Liver (tissue), 9 donors: ENCODE results near the gene RAET1G. TPM values are rescaled to one million over a fixed set of nuclear protein-coding genes. Genes with fewer than 3 reads are reported as not detected.

Experiments used
- DNase-seq: peaks from one replicate; pipeline ENCODE4 v3.0.0-alpha.2; 2017; ENCODE audit warnings: low spot score
- H3K27ac ChIP-seq, 2 donors: one replicate each; pipeline ENCODE4 v1.7.0; 2013; ENCODE audit warnings: inconsistent platforms in 2 of 2, low read length in 2 of 2, control low read depth in 1 of 2, low read depth in 1 of 2, mild to moderate bottlenecking in 1 of 2
- H3K27me3 ChIP-seq, 4 donors: one replicate each; pipeline versions ENCODE4 v1.6.1 to v1.7.0; 2013; ENCODE audit warnings: low read length in 3 of 4, inconsistent platforms in 1 of 4, mild to moderate bottlenecking in 1 of 4, moderate library complexity in 1 of 4; ENCODE audit not compliant: control insufficient read depth in 4 of 4, insufficient read depth in 4 of 4
- H3K36me3 ChIP-seq, 4 donors: one replicate each; pipeline versions ENCODE4 v1.6.1 to v1.7.0; 2013; ENCODE audit warnings: low read length in 3 of 4, mild to moderate bottlenecking in 3 of 4, low read depth in 1 of 4, moderate library complexity in 1 of 4; ENCODE audit not compliant: control insufficient read depth in 4 of 4, insufficient read depth in 3 of 4
- H3K4me1 ChIP-seq, 4 donors: one replicate each; pipeline versions ENCODE4 v1.6.1 to v1.7.0; 2013; ENCODE audit warnings: low read length in 3 of 4, mild to moderate bottlenecking in 3 of 4, moderate library complexity in 1 of 4; ENCODE audit not compliant: control insufficient read depth in 4 of 4, insufficient read depth in 4 of 4
- H3K4me3 ChIP-seq, 3 donors: one replicate each; pipeline versions ENCODE4 v1.6.1 to v1.7.0; 2013; ENCODE audit warnings: low read length in 3 of 3, control low read depth in 1 of 3, low read depth in 1 of 3, mild to moderate bottlenecking in 1 of 3
- H3K9ac ChIP-seq, 2 donors: one replicate each; pipeline ENCODE4 v1.7.0; 2013; ENCODE audit warnings: low read length in 2 of 2, mild to moderate bottlenecking in 2 of 2, moderate library complexity in 2 of 2, control low read depth in 1 of 2, low read depth in 1 of 2
- H3K9me3 ChIP-seq, 4 donors: one replicate each; pipeline versions ENCODE4 v1.6.1 to v1.7.0; 2013; ENCODE audit warnings: low read length in 3 of 4; ENCODE audit not compliant: control insufficient read depth in 4 of 4
- ATF3 ChIP-seq: IDR thresholded peaks from 2 replicates; pipeline ENCODE4 v1.6.1; 2016; ENCODE audit warnings: antibody characterized with exemption
- EGR1 ChIP-seq, 2 donors: IDR thresholded peaks; 2 replicates each; pipeline ENCODE4 v1.6.1; 2016 to 2018; ENCODE audit warnings: antibody characterized with exemption in 2 of 2, low read depth in 2 of 2
- FOXA2 ChIP-seq: IDR thresholded peaks from 2 replicates; pipeline ENCODE4 v1.6.1; 2016; ENCODE audit warnings: antibody characterized with exemption
- GABPA ChIP-seq, 2 donors: IDR thresholded peaks in 1 of 2; conservative IDR thresholded peaks in 1 of 2; 2 replicates each; pipeline ENCODE4 v1.6.1; 2016; ENCODE audit warnings: antibody characterized with exemption in 2 of 2, mild to moderate bottlenecking in 1 of 2, moderate library complexity in 1 of 2
- HNF4A ChIP-seq, 2 donors: conservative IDR thresholded peaks; 2 replicates each; pipeline ENCODE4 v1.6.1; 2016; ENCODE audit warnings: antibody characterized with exemption in 2 of 2, mild to moderate bottlenecking in 2 of 2
- HNF4G ChIP-seq: IDR thresholded peaks from 2 replicates; pipeline ENCODE4 v1.6.1; 2016; ENCODE audit warnings: antibody characterized with exemption
- JUND ChIP-seq, 2 donors: IDR thresholded peaks; 2 replicates each; pipeline ENCODE4 v1.6.1; 2016; ENCODE audit warnings: antibody characterized with exemption in 2 of 2
- NR2F2 ChIP-seq: IDR thresholded peaks from 2 replicates; pipeline ENCODE4 v1.6.1; 2016; ENCODE audit warnings: antibody characterized with exemption
- RAD21 ChIP-seq, 2 donors: IDR thresholded peaks; 2 replicates each; pipeline ENCODE4 v1.6.1; 2016; ENCODE audit warnings: antibody characterized with exemption in 2 of 2, mild to moderate bottlenecking in 2 of 2
- REST ChIP-seq: IDR thresholded peaks from 2 replicates; pipeline ENCODE4 v1.6.1; 2016; ENCODE audit warnings: antibody characterized with exemption, mild to moderate bottlenecking
- RXRA ChIP-seq, 2 donors: IDR thresholded peaks; 2 replicates each; pipeline ENCODE4 v1.6.1; 2017 to 2018; ENCODE audit warnings: antibody characterized with exemption in 2 of 2, mild to moderate bottlenecking in 1 of 2
- TAF1 ChIP-seq: conservative IDR thresholded peaks from 2 replicates; pipeline ENCODE4 v1.6.1; 2016; ENCODE audit warnings: antibody characterized with exemption, mild to moderate bottlenecking
- YY1 ChIP-seq: IDR thresholded peaks from 2 replicates; pipeline ENCODE4 v1.6.1; 2016; ENCODE audit warnings: antibody characterized with exemption, mild to moderate bottlenecking
- WGBS: extraction: QIAGEN DNeasy Blood & Tissue Kit; methylation state at CpG from one replicate; pipeline ENCODE4 v1.1.7; 2013; 5-methylcytosine and 5-hydroxymethylcytosine counted together
- polyA plus RNA-seq, 2 donors: library from polyadenylated mRNA; stranded (reverse) in 1 of 2; unstranded in 1 of 2; fragments of 200-250 nt in 1 of 2; fragments of >200 nt in 1 of 2; fragmentation: Nextera tagmentation in 1 of 2; extraction: Ambion mirVana in 1 of 2; gene quantifications; one replicate each; pipeline versions ENCODE4 v1.2.1 to v1.2.3, GENCODE V29; 2013 to 2015
- total RNA-seq, 2 donors: library from RNA; depleted of rRNA; stranded (reverse); fragments of >200 nt; gene quantifications; one replicate each; pipeline ENCODE4 v1.2.3, GENCODE V29; 2014
- TF ChIP-seq, protein P1 (sequence below): fragments of 150-350 bp; IDR thresholded peaks from 2 replicates; pipeline ENCODE4 v1.5.1; 2017; ENCODE audit warnings: improper control_type of control experiment, low read depth, low read length; ENCODE audit not compliant: missing input control
- TF ChIP-seq, protein P2 (sequence below): IDR thresholded peaks from 2 replicates; pipeline ENCODE4 v1.6.1; 2016; ENCODE audit warnings: antibody characterized with exemption
- donor health status: healthy.
- donor health status: healthy.
- donor health status: healthy.
- donor health status: healthy.
- donor health status: healthy.

The RAET1G gene
- total and polyA plus RNA-seq, 4 donors: not detected

DNA sequence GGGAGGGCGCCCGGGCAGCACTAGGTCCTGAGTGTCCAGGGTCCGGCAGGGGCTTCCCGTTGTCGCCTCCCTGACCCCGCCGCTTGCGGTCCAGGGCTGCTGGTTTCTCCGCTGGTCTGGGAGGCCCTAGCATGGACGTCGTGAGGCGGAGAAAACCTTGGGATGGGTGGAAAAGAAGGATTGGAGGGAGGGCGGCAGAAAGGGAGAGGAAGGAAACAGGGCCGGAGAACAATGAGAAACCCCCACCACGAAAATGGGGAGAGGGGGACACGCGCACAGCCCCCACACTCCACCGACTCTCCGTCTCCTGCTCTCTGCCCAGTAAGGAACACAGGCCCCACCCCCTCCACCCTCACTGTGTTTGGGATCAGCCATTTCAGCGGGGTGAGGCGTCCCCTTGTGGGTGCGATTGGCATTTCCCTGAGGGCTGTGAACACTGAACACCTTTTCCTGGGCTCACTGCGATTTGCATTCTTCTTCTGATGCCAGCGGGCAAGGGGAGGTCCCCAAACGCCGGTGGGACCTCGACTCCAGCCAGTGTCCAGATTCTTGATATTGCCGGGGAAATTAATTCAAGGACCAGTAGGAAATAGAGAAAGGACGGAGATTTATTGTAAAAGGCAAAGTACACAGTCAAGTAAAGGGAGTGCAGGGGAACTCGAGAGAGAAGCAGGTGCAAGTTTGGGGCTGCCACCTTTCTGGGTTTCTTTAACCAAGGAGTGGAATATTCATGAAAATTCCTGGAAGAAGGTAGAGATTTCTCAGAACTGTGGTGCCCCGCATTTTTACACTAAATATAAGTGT lies 3.3 kb upstream of the RAET1G start:
- 3% methylated on average over 31 of the region's 31 CpGs for WGBS
- peak; percentile 50 for TF ChIP-seq YY1
- TF ChIP-seq, protein P1, sequence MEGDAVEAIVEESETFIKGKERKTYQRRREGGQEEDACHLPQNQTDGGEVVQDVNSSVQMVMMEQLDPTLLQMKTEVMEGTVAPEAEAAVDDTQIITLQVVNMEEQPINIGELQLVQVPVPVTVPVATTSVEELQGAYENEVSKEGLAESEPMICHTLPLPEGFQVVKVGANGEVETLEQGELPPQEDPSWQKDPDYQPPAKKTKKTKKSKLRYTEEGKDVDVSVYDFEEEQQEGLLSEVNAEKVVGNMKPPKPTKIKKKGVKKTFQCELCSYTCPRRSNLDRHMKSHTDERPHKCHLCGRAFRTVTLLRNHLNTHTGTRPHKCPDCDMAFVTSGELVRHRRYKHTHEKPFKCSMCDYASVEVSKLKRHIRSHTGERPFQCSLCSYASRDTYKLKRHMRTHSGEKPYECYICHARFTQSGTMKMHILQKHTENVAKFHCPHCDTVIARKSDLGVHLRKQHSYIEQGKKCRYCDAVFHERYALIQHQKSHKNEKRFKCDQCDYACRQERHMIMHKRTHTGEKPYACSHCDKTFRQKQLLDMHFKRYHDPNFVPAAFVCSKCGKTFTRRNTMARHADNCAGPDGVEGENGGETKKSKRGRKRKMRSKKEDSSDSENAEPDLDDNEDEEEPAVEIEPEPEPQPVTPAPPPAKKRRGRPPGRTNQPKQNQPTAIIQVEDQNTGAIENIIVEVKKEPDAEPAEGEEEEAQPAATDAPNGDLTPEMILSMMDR: peak; percentile 98
- TF ChIP-seq RAD21 (IDR thresholded peaks at IDR 0.05): peak; percentile 97
- TF ChIP-seq REST: no peak
- H3K27me3 ChIP-seq: peaks cover 0 to 9% (median 2%) of the 10 kb centered on the region in 4 donors
- H3K27ac ChIP-seq: no peak overlapping the region
- peaks cover 0 to 23% (median 15%) of the 10 kb centered on the region in 4 donors for H3K4me1 ChIP-seq
- DNase-seq: peak; percentile 87
- peak overlapping the region; percentile 53 to 63 (median 61) for H3K4me3 ChIP-seq
- H3K9ac ChIP-seq: peak overlapping the region in 1 of 2 donors; percentile 33
- H3K9me3 ChIP-seq: no peaks in the 10 kb centered on the region
- no peaks in the 10 kb centered on the region for H3K36me3 ChIP-seq

GRCh38 chr6:149925253-149925973 lies 2.5 kb upstream of the RAET1G start:
- H3K9ac ChIP-seq: peak overlapping the region in 1 of 2 donors; percentile 33
- no peaks in the 10 kb centered on the region for H3K9me3 ChIP-seq
- H3K4me3 ChIP-seq: peak overlapping the region; percentile 53 to 63 (median 61)
- peaks cover 0 to 23% (median 15%) of the 10 kb centered on the region in 4 donors for H3K4me1 ChIP-seq
- H3K27me3 ChIP-seq: peaks cover 0 to 2% (median under 1%) of the 10 kb centered on the region in 4 donors
- H3K36me3 ChIP-seq: no peaks in the 10 kb centered on the region
- H3K27ac ChIP-seq: no peak overlapping the region
- DNase-seq: no peak
- WGBS: 8% methylated on average over 34 of the region's 34 CpGs
- no peak for TF ChIP-seq TAF1
- no peak for TF ChIP-seq RXRA (IDR thresholded peaks at IDR 0.05)
- TF ChIP-seq FOXA2: no peak
- no peak for TF ChIP-seq GABPA (IDR thresholded peaks at IDR 0.05 in 1 of 2, conservative IDR thresholded peaks at IDR 0.05 in 1 of 2)
- TF ChIP-seq NR2F2: no peak
- TF ChIP-seq HNF4A (conservative IDR thresholded peaks at IDR 0.05): no peak
- no peak for TF ChIP-seq RAD21 (IDR thresholded peaks at IDR 0.05)
- TF ChIP-seq EGR1 (IDR thresholded peaks at IDR 0.05; ENCODE audit: low read depth in 2 of 2): no peak
- TF ChIP-seq HNF4G: no peak
- TF ChIP-seq YY1: no peak
- TF ChIP-seq JUND (IDR thresholded peaks at IDR 0.05): no peak
- TF ChIP-seq ATF3: no peak
- no peak for TF ChIP-seq REST
- TF ChIP-seq, protein P2, sequence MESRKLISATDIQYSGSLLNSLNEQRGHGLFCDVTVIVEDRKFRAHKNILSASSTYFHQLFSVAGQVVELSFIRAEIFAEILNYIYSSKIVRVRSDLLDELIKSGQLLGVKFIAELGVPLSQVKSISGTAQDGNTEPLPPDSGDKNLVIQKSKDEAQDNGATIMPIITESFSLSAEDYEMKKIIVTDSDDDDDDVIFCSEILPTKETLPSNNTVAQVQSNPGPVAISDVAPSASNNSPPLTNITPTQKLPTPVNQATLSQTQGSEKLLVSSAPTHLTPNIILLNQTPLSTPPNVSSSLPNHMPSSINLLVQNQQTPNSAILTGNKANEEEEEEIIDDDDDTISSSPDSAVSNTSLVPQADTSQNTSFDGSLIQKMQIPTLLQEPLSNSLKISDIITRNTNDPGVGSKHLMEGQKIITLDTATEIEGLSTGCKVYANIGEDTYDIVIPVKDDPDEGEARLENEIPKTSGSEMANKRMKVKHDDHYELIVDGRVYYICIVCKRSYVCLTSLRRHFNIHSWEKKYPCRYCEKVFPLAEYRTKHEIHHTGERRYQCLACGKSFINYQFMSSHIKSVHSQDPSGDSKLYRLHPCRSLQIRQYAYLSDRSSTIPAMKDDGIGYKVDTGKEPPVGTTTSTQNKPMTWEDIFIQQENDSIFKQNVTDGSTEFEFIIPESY: no peak
- TF ChIP-seq, protein P1: no peak
